Mucosa of descending colon (tissue), 3 donors: ENCODE measurements around the gene RASGRP2. TPM values are rescaled to one million over a fixed set of nuclear protein-coding genes. Genes with fewer than 3 reads are reported as not detected.

Experiments used
- ATAC-seq: fragments of 200-7000 bp; cut with Tn5 transposase; one replicate; pipeline ENCODE4 v1.9.1; 2020; ENCODE audit warnings: mild to moderate bottlenecking, moderate library complexity
- DNase-seq, 3 donors: peaks; one replicate each; pipeline ENCODE4 v3.0.0-alpha.2; 2020
- H3K36me3 ChIP-seq: fragments of 200-600 bp; one replicate; pipeline ENCODE4 v1.8.0; 2021; ENCODE audit warnings: low read depth, mild to moderate bottlenecking
- H3K4me1 ChIP-seq: fragments of 200-600 bp; one replicate; pipeline ENCODE4 v1.8.0; 2021; ENCODE audit warnings: low read depth, mild to moderate bottlenecking
- H3K4me3 ChIP-seq: fragments of 200-600 bp; one replicate; pipeline ENCODE4 v1.8.0; 2021; ENCODE audit warnings: mild to moderate bottlenecking
- H3K9me3 ChIP-seq: fragments of 200-600 bp; one replicate; pipeline ENCODE4 v1.8.0; 2021; ENCODE audit warnings: mild to moderate bottlenecking
- CTCF ChIP-seq: fragments of 200-600 bp; IDR thresholded peaks from one replicate; pipeline ENCODE4 v1.8.0; 2022; ENCODE audit warnings: antibody characterized with exemption, mild to moderate bottlenecking
- intact Hi-C, 2 donors: fragments of 100-400 bp; cut with DNase I in 1 of 2; cut with micrococcal nuclease in 1 of 2; formaldehyde crosslinking; loops; one replicate each; pipeline versions ENCODE4 v1.11.0 to v1.11.1; 2022; cut with DNase I, micrococcal nuclease
- total RNA-seq, 3 donors: library from RNA; stranded (reverse); fragmentation: NEBNext Ultra II Directional in 2 of 3; extraction: Animal tissue kit (Norgen Biotek cat#: 25700) in 2 of 3; gene quantifications; one replicate each; pipeline versions ENCODE4 v1.2.1 to v1.2.4, GENCODE V29; 2021 to 2023
- donor health status: DM: no; HTN: no; CAD: no; lungs with moderate emphysema.
- donor health status: DM: no; HTN: no; CAD: no.
- donor health status: DM: no; HTN: yes; CAD: no.

RASGRP2 gene
- total RNA-seq, 3 donors from 2014 or later = 3.3 to 25.6 (median 9.7) TPM

GRCh38 chr11:64753380-64754123, 9.6 kb upstream of the RASGRP2 start:
- H3K36me3 ChIP-seq = no peaks in the 10 kb centered on the region
- no peak for TF ChIP-seq CTCF
- intact Hi-C loops = no loop called here
- H3K9me3 ChIP-seq = no peaks in the 10 kb centered on the region
- DNase-seq (no peak), ATAC-seq (no peak)
- no peak overlapping the region for H3K4me3 ChIP-seq
- H3K4me1 ChIP-seq = no peaks in the 10 kb centered on the region

- DNase-seq = no peak
- no peak for ATAC-seq
- intact Hi-C loops = no loop called here
- Histone ChIP-seq H3K9me3 (no peaks in the 10 kb centered on the region), H3K36me3 (no peaks in the 10 kb centered on the region), H3K4me1 (no peaks in the 10 kb centered on the region), H3K4me3 (no peak overlapping the region)
- TF ChIP-seq CTCF = no peak
These were observed 9.1 kb upstream of the RASGRP2 start for GRCh38 chr11:64753019-64753379.

- Histone ChIP-seq H3K36me3 (no peaks in the 10 kb centered on the region), H3K4me3 (no peak overlapping the region), H3K9me3 (no peaks in the 10 kb centered on the region), H3K4me1 (no peaks in the 10 kb centered on the region)
- no peak for TF ChIP-seq CTCF
- ATAC-seq = no peak
- intact Hi-C loops = no loop called here
- no peak for DNase-seq
These were observed 8.4 kb upstream of the RASGRP2 start for GRCh38 chr11:64752175-64752970.

- Histone ChIP-seq H3K4me3 (no peak overlapping the region), H3K36me3 (no peaks in the 10 kb centered on the region), H3K9me3 (no peaks in the 10 kb centered on the region), H3K4me1 (no peaks in the 10 kb centered on the region)
- DNase-seq (no peak), ATAC-seq (no peak)
- intact Hi-C loops = no loop called here
- no peak for TF ChIP-seq CTCF
These were observed 7.6 kb upstream of the RASGRP2 start for GRCh38 chr11:64751580-64751979.

- no peaks in the 10 kb centered on the region for H3K9me3 ChIP-seq
- H3K4me3 ChIP-seq = no peak overlapping the region
- no peaks in the 10 kb centered on the region for H3K36me3 ChIP-seq
- no peaks in the 10 kb centered on the region for H3K4me1 ChIP-seq
- no peak for TF ChIP-seq CTCF
- ATAC-seq = no peak
- intact Hi-C loops = no loop called here
- DNase-seq = no peak
These were observed 7.2 kb upstream of the RASGRP2 start for GRCh38 chr11:64751136-64751535.
